Measurements from ENCODE around the gene C19orf47.
"Not testable (repeated sequence)": the region's sequence is repeated elsewhere in the genome, so short reads cannot be mapped to it uniquely, and the experiment has no call there.

C19orf47 gene

DNA sequence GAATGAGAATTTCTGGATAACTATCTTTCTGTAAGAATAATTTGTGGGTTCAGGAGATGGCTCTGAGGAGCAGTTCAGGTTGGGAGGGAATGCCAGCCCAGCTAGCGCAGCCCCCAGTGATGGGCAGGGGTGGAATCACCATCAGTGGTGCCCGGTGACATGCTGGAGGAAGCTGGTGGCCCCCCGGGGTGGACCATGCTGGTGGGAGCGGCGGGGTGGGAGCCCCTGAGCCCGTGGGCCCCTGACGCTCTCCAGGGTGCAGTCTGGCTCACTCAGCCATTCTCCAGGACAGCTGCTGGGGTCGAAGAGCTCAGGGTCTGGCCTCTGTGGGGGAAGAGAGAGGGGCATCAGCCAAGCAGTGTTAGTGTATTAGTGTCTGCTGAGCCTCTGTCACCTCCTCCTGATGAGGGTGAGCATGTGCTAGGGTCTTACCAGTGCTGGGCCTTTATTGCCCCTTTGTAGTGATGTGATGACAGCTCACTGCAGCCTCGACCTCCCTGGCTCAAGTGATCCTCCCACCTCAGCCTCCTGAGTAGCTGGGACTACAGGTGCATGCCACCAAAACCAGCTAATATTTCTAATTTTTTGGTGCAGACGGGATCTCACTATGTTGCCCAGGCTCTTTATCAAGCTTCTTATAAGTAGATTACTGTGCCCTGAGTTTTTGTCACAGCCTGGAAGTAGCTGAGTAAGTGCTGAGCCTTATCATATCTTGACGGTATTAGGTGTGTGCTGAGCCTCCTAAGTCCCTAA, 31.4 kb upstream of the C19orf47 start:
- in situ Hi-C loops (cut with HindIII; ENCODE audit: low pct_ligation_motif_present, low pct_unique_long_range_greater_than_20kb, low sequenced_read_pairs) = no loop called here
- DNase-seq = no peak

DNA sequence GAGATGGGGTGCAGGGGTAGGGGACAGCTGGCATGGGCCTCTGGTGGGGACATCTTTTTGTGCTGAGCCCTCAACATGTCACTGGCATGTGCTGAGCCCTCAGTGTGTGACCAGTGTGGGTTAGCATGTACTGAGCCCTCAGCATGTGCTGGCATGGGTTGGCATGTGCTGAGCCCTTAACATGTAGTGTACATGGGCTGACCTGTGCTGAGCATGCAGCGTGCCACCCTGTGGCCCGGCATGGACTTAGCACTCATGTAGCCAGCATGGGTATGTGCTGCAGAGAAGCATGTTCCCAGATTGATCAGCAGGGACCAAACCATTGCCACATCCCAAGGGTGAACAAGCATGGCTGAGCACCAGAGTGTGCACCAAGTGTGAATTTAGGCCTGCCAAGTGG, 30.3 kb upstream of the C19orf47 start:
- DNase-seq = no peak
- in situ Hi-C loops (cut with HindIII; ENCODE audit: low pct_ligation_motif_present, low pct_unique_long_range_greater_than_20kb, low sequenced_read_pairs) = no loop called here

DNA sequence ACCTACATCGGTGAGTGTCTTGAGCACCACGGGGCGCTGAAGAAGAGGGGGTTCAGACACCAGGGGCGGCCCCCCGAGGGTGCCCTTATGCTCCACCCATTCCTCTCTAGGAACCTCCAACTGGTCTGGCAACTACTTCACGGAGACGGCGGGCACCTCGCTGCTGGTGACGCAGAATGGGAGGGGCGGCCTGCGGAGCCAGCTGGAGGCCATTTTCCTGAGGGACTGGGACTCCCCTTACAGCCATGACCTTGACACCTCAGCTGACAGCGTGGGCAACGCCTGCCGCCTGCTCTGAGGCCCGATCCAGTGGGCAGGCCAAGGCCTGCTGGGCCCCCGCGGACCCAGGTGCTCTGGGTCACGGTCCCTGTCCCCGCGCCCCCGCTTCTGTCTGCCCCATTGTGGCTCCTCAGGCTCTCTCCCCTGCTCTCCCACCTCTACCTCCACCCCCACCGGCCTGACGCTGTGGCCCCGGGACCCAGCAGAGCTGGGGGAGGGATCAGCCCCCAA, 29.7 kb upstream of the C19orf47 start:
- in situ Hi-C loops (cut with HindIII; ENCODE audit: low pct_ligation_motif_present, low pct_unique_long_range_greater_than_20kb, low sequenced_read_pairs) = no loop called here
- DNase-seq = no peak

DNA sequence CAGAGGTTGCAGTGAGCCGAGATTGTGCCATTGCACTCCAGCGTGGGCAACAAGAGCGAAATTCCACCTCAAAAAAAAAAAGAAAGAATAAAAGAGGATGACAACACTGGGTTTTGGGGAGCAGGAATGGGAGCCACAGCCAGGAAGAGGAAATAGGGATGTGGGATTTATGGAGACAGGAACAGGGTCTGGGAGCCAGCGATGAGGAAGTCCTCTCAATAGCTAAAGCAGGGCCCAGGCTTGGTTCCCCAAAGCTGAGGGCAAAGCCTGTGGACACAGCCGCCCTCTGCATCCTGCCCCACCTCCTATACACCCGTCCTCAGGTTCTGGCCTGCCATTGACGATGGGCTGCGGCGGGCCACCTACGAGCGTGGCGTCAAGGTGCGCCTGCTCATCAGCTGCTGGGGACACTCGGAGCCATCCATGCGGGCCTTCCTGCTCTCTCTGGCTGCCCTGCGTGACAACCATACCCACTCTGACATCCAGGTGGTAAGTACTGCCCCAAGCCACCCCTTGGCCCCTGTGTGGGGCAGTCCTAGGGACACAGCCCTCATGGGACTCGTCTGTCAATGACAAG, 28.2 kb upstream of the C19orf47 start:
- in situ Hi-C loops (cut with HindIII; ENCODE audit: low pct_ligation_motif_present, low pct_unique_long_range_greater_than_20kb, low sequenced_read_pairs) = no loop called here
- DNase-seq = no peak

DNA sequence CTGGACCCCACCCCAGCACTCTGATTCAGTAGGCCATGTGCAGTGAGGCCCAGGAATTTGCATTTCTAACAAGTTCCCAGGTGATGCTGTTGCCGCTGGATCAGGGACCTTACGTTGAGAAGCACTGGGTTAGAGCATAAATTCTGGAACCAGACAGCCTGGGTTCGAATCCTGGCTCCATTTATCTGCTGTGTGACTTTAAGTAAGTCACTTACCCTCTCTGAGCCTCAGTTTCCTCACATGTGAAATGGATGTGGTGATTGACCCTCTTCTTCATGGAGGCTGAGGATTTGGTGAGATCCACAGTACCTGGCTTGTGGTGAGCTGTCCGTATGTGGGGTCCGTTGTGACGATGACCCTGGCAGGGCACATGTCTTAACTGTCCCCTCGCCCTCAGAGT, 25.9 kb upstream of the C19orf47 start:
- in situ Hi-C loops (cut with HindIII; ENCODE audit: low pct_ligation_motif_present, low pct_unique_long_range_greater_than_20kb, low sequenced_read_pairs) = no loop called here
- no peak for DNase-seq

DNA sequence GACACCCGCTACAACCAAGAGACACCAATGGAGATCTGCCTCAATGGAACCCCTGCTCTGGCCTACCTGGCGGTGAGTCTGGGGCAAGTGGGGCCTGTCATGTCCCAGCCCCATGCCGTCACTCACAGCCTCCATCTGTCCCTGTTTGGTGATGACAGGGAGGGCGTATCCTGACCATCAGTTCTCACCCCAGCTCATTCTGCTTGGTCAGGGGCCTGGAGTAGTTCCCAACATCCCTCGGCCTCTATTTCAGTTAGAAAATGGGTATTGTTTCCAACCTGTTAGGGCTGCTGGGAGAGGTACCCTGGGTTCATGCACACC, 23.6 kb upstream of the C19orf47 start:
- DNase-seq = no peak
- in situ Hi-C loops (cut with HindIII; ENCODE audit: low pct_ligation_motif_present, low pct_unique_long_range_greater_than_20kb, low sequenced_read_pairs) = no loop called here

DNA sequence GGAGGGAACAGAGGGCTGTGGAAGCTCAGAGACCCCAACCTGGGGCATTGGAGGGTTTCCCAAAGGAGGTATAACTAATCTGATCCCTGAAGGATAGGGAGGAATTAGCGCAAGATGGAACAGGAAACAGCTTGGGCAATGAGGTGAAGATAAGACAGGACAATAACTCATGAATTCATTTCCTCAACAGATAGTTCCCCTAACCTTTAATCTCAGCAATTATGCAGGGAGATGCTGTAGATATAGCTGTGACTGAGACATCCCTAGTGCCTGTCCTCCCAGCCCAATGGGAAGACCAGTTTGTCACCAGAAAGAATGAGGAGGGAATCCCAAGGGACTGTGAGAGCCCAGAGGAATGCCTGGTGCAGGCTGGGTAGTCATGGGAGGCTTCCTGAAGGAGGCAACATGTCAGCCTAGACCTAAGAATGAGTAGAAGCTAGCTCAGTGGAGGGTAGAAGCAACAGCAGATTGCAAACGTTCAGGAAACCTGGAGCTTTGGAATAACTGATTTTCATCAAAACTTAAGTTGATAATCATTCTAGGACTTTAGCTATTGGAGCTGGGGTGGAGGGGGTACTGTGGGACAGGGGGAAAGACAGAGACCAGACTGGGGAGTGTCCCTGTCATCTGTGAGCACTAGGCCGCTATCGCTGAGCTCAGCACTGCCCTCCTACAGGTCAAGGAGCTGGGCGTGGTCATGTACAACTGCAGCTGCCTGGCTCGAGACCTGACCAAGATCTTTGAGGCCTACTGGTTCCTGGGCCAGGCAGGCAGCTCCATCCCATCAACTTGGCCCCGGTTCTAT, 23.0 kb upstream of the C19orf47 start:
- in situ Hi-C loops (cut with HindIII; ENCODE audit: low pct_ligation_motif_present, low pct_unique_long_range_greater_than_20kb, low sequenced_read_pairs) = no loop called here
- no peak for DNase-seq

DNA sequence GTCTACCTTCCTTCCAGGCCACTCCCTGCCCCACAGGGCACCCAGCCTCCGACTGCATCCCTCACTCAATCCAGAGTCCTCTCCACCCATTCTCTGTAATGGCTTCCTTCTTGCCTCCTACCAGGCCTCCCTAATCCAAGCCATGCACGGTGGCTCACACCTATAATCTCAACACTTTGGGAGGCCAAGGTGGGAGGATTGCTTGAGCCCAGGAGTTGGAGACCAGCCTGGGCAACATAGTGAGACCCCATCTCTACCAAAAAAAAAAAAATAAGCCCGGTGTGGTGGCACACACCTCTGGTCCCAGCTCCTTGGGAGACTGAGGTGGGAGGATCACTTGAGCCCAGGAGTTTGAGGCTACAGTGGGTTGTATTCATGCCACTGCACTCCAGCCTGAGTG, 22.1 kb upstream of the C19orf47 start:
- in situ Hi-C loops (cut with HindIII; ENCODE audit: low pct_ligation_motif_present, low pct_unique_long_range_greater_than_20kb, low sequenced_read_pairs); DNase-seq: not testable (repeated sequence)

DNA sequence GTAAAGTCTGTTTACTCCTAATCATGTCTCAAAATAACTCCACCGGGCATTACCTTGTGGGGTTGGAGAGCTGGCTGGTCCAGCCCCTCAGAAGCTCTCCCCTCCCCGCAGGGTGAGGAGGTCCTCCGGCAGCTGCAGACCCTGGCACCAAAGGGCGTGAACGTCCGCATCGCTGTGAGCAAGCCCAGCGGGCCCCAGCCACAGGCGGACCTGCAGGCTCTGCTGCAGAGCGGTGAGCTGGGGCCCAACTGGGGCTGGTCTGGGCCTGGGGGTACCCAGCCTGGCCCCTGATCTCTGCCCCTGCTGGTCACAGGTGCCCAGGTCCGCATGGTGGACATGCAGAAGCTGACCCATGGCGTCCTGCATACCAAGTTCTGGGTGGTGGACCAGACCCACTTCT, 21.6 kb upstream of the C19orf47 start:
- in situ Hi-C loops (cut with HindIII; ENCODE audit: low pct_ligation_motif_present, low pct_unique_long_range_greater_than_20kb, low sequenced_read_pairs) = no loop called here
- no peak for DNase-seq

DNA sequence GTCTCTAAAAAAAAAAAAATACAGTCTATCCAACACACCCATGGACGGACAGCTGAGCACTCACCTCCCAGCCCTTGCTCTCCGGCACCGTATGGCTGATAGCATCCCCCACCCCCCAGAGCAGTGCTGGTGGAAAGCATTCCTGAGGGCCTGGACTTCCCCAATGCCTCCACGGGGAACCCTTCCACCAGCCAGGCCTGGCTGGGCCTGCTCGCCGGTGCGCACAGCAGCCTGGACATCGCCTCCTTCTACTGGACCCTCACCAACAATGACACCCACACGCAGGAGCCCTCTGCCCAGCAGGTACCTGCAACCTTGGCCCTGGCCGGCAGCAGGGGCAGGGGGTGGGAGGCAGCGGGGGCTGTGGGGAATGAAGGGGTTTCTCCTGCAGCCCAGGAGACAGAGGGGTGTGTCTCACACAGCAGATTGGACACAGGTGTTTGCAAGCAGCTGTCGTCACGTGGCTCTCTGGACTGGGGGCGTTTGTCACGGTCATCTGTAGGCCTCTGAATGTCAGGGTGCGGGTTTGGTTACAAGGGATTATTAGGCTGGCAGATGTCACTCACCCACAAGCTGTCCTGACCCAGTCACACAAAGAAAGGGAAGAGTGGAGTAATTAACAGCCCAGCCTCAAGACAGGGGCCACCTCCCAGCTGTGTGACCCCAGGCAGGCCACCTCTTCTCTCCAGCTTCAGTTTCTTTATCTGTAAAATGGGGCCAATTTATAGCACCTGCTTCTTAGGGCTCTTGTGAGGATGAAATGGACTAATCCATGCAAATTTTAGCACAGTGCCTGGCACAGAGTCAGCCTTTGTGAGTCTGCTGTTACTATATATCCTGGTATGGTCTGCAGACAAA, 19.6 kb upstream of the C19orf47 start:
- in situ Hi-C loops (cut with HindIII; ENCODE audit: low pct_ligation_motif_present, low pct_unique_long_range_greater_than_20kb, low sequenced_read_pairs) = no loop called here
- DNase-seq = no peak

DNA sequence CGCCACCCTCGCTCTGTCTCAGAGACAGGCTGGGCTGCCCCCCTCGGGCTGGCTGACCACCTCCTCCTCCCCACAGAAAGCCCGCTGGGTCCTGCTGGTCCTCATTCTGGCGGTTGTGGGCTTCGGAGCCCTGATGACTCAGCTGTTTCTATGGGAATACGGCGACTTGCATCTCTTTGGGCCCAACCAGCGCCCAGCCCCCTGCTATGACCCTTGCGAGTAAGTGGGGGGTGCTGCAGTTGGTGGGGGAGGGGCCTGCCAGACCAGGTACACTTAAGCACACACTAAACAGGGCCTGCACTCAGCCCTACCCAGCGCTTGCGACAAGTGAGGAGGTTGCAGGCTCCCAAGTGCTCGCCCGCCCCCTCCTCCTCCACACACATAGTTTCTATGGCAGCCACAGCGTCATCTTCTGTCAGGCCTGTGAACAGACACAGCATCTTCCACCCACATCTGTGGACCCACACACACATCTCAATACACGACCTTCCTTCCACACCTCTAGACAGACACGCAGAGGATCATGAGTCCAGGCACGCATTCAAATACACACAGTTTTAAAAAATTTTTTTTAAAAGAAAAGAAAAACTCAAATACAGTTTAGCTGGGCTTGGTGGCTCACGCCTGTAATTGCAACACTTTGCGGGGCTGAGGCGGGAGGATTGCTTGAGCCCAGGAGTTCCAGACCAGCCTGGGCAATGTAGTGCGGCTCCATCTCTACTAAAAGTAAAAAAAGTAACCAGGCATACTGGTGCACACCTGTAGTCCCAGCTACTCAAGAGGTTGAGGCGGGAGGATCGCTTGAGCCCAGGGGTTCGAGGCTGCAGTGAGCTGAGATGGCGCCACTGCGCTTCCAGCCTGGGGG, 18.7 kb upstream of the C19orf47 start:
- no peak for DNase-seq
- in situ Hi-C loops (cut with HindIII; ENCODE audit: low pct_ligation_motif_present, low pct_unique_long_range_greater_than_20kb, low sequenced_read_pairs) = no loop called here

DNA sequence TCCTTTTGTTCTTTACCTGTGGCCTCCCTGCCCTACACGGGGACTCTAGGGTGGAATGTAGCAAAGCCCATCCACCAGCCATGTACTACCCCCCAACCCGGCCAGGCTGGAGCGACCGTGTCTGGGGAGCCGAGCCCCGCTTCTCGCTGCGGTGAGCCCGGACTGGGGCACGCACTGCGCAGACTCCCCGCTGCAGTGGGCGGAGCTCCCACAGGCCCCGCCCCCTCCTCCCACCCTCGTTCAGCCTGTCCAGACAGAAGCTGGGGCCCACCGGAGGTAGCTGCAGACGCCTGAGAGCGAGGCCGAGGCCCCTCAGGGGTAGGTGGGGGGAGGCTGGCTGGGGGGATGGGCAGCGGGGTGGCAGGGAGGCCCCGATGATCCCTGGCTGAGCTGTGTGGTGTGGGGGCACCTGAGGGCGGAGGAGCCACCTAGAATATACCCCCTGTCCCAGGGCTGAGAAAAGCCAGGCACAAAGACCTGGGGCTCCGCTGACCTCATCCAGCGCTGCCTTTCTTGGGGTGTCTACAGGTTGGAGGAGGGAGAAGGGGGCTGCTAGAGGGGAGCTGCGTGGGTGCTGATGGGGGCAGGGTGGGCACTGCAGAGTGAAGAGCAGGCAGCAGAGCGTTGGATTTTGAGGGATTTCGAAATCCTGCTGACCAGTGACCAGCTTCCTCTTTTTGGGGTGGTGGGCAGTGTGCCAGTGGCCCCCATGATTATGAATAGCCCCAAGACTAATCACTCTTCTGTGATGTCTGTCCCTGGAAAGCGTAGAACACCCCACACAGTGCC, 17.6 kb upstream of the C19orf47 start:
- in situ Hi-C loops (cut with HindIII; ENCODE audit: low pct_ligation_motif_present, low pct_unique_long_range_greater_than_20kb, low sequenced_read_pairs) = no loop called here
- DNase-seq = peak; percentile 61

DNA sequence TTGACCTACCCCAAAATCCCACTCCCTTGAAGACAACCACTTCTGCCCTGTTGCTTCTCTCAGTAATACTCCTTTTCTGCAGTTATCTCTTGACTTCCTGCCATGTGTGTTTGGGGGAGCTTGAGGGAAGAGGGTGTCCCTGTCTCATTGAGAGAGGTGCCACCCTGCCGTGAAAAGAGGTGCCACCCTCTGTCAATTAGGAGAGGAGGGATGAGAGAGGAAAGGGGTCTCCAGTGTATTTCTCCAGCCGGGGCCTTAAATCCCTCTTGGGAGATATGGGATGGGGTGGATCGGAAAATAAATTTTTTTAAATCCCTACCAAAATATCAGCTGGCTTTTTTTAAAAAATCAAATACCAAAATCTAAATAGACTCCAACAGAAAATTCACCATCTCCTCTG, 16.8 kb upstream of the C19orf47 start:
- in situ Hi-C loops (cut with HindIII; ENCODE audit: low pct_ligation_motif_present, low pct_unique_long_range_greater_than_20kb, low sequenced_read_pairs) = no loop called here
- no peak for DNase-seq

DNA sequence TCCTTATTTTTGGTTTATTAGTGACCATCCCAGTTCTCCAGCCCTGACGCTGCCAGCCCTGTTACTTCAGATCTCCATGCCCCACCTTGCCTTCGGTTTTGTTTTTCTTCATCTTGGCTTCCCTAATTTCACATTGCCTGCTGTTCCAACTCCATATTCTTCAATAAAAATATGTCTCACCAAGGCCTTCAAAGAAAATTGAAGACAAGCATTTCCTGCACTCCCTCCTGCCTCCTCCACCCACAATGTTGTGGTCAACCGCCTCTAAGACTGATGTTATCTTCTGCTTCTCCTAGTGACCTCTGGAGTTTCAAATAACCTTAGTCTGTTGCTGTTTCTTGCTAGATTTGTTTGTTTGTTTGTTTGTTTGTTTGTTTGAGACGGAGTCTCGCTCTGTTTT, 14.9 kb upstream of the C19orf47 start:
- in situ Hi-C loops (cut with HindIII; ENCODE audit: low pct_ligation_motif_present, low pct_unique_long_range_greater_than_20kb, low sequenced_read_pairs) = no loop called here
- DNase-seq = no peak

DNA sequence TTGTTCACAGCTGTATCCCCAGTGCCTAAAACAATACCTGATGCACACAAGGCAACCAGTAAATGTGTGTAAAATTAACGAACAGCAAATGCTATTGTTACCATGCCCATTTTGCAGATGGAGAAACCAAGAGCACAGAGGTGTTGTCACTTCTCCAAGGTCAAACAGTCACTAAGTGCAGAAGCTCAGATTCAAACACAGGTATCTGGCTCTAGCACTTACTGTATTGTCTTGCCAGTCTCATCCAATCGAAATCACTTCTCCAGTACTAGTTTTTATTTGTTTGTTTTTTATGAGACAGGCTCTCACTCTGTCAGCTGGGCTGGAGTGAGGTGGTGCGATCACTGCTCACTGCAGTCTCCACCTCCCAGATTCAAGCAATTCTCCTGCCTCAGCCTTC, 14.0 kb upstream of the C19orf47 start:
- in situ Hi-C loops (cut with HindIII; ENCODE audit: low pct_ligation_motif_present, low pct_unique_long_range_greater_than_20kb, low sequenced_read_pairs) = no loop called here
- DNase-seq = no peak

DNA sequence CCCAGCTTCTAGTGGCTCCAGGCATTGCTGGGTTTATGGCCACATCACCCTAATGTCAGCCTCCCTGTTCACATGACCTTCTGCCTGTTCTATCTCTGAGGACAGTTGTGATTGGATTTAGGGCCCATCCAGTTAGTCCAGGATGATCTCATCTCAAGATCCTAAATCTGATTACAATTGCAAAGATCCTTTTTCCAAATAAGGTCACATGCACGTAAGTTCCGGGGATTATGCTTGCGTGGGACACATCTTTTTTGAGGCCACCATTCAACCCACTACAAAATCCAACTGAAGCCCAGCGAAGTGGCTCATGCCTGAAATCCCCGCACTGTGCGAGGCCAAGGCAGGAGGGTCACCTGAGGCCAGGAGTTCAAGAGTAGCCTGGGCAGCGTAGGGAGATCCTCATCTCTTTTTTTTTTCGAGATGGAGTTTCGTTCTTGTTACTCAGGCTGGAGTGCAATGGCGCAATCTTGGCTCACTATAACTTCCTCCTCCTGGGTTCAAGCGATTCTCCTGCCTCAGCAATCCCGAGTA, 12.6 kb upstream of the C19orf47 start:
- no peak for DNase-seq
- in situ Hi-C loops (cut with HindIII; ENCODE audit: low pct_ligation_motif_present, low pct_unique_long_range_greater_than_20kb, low sequenced_read_pairs) = no loop called here

DNA sequence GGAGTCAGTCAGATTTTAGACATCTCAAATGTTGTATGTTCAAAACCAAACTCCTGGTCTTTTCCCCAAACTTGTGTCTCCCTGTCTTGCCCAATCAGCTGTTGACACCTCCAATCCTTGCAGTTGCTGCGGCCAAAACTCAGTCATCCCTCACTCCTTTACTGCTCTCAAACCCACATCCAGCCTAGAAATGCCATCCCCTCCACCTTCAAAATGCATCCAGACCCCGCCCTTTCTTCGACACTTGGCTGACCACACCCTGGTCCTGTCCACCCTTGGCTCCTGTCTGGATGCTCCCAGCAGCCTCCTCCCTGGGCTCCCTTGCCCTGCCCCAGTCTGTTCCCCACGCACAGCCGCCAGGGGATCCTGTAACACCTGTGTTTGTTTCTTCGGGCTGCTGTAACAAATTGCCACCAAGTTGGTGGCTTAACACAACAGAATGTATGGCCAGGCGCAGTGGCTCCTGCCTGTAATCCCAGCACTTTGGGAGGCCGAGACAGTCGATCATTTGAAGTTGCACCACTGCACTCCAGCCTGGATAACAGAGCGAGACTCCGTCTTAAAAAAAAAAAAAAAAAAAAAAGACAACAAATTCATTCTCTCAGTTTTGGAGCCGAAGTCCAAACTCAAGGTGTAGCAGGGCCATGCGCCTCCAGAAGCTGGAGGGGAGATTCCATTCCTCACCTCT, 12.0 kb upstream of the C19orf47 start:
- in situ Hi-C loops (cut with HindIII; ENCODE audit: low pct_ligation_motif_present, low pct_unique_long_range_greater_than_20kb, low sequenced_read_pairs) = no loop called here
- no peak for DNase-seq

Data from ACHN (cell line).